ENCODE measurements around the gene CYTH1. TPM values are rescaled to one million over a fixed set of nuclear protein-coding genes. Genes with fewer than 3 reads are reported as not detected.

Gene CYTH1
- polyA plus RNA-seq, 1 experiment: 12.8 TPM

DNA sequence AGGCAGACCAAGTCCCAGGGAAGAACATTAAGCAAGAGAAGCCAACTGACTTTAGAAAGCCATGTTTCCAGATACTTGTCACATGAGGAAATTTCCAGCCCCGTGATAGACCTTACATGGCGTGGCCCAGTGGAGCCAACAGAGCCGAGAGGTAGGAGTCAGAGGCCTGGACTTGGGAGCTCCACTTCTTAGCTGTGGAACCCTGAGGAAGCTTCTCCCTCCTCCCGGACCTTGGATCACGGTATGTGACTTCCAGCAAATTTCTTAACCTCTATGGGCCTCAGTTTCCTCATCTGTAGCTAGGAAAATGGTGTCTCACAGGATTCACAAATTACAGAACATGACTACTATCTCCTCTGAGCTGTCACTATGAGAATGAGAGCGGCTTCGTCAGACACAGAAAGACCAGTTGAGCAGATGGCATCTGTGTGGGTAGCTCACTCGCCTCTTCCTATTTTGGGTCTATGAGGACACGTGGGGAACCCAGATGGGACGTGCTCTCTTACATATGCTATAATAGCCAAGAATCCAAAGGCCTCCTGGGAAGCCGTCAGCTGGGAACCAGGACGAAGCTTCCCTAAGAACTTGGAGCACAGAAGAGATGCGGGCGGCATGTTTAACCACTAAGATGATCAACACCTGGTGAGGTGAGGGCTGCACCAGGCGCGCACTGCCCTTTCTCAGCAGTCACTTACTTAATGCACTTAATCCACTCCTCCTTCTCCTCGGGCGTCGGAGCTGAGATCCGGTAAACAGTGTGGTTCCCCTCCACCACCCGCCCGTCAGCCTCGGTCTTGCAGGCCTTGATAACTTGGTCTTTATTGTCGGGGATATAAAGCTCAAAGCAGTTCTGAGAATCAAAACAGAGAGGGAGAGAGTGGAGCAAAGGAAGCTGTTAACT, 102.3 kb downstream of the CYTH1 start:
- ChIA-PET CTCF (interaction anchor here (1.2 to 2.0 kb wide), 2 partner anchors 29 to 183 kb away, joined by 4 read pairs; no protein-coding TSS in a partner anchor), POLR2A (no interaction called here)
- TF ChIP-seq, protein P1, sequence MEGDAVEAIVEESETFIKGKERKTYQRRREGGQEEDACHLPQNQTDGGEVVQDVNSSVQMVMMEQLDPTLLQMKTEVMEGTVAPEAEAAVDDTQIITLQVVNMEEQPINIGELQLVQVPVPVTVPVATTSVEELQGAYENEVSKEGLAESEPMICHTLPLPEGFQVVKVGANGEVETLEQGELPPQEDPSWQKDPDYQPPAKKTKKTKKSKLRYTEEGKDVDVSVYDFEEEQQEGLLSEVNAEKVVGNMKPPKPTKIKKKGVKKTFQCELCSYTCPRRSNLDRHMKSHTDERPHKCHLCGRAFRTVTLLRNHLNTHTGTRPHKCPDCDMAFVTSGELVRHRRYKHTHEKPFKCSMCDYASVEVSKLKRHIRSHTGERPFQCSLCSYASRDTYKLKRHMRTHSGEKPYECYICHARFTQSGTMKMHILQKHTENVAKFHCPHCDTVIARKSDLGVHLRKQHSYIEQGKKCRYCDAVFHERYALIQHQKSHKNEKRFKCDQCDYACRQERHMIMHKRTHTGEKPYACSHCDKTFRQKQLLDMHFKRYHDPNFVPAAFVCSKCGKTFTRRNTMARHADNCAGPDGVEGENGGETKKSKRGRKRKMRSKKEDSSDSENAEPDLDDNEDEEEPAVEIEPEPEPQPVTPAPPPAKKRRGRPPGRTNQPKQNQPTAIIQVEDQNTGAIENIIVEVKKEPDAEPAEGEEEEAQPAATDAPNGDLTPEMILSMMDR (IDR thresholded peaks at IDR 0.05; ENCODE audit: insufficient read depth, low read depth, low read length): no peak
- DNase-seq (ENCODE audit: low read depth): no peak
- Histone ChIP-seq H3K27me3 (ENCODE audit: control insufficient read depth, insufficient read depth, low read length) (no peaks in the 10 kb centered on the region), H3K4me3 (ENCODE audit: low read depth, low read length) (no peak overlapping the region), H3K36me3 (ENCODE audit: control insufficient read depth, insufficient read depth, low read length) (peaks cover 6% of the 10 kb centered on the region)

DNA sequence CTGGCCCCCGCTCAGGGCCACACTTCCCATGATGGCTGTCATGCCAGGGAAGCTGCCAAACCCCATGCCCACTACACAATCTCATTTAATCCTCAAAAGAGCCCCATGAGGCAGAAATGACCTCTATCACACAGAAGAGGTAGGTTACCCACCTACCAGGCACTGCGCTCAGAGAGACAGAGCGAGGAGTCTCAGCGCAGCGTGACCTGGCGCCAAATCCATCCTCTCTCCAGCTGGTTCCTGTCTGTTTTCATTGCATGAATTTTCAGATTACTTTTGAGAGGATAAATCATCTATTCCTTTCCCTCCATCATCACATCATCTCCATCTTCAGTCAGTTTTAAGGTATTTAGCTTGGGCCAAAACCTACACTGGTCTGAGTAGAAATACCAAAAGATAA, 103.4 kb downstream of the CYTH1 start:
- POLR2A ChIA-PET: no interaction called here

DNA sequence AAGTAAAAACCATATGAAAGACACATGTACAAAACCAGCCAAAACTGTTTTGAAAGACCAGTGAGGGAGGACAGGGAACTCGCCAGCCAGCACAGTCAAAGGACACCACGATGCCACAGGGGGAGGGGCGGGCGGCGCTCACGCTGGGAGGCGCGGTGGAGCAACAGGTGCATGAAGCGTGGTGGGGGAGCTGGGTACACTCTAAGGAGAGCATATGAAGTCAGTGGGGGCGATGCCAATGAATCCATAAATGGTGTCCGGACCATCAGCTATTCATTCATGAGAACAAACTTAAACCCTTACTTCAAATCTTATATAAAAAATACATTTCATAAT, 103.9 kb downstream of the CYTH1 start:
- Histone ChIP-seq H3K36me3 (ENCODE audit: control insufficient read depth, insufficient read depth, low read length) (peaks cover 9% of the 10 kb centered on the region), H3K27me3 (ENCODE audit: control insufficient read depth, insufficient read depth, low read length) (no peaks in the 10 kb centered on the region), H3K4me3 (ENCODE audit: low read depth, low read length) (no peak overlapping the region)
- ChIA-PET POLR2A (interaction anchor here (0.5 kb wide), 1 partner anchor 135 kb away, joined by 9 read pairs; no protein-coding TSS in a partner anchor), CTCF (interaction anchor here (2.0 kb wide), 1 partner anchor 11 kb away, joined by 4 read pairs; no protein-coding TSS in a partner anchor)
- DNase-seq (ENCODE audit: low read depth): no peak
- TF ChIP-seq, protein P1 (IDR thresholded peaks at IDR 0.05; ENCODE audit: insufficient read depth, low read depth, low read length): no peak

More for the DNA sequence above, 103.4 kb downstream of the CYTH1 start:
- Histone ChIP-seq H3K4me3 (ENCODE audit: low read depth, low read length) (no peak overlapping the region), H3K27me3 (ENCODE audit: control insufficient read depth, insufficient read depth, low read length) (no peaks in the 10 kb centered on the region), H3K36me3 (ENCODE audit: control insufficient read depth, insufficient read depth, low read length) (peaks cover 9% of the 10 kb centered on the region)
- no peak for DNase-seq (ENCODE audit: low read depth)
- CTCF ChIA-PET: interaction anchor here (0.5 to 2.0 kb wide), 4 partner anchors 10 to 182 kb away, joined by 3 to 4 read pairs (median 4); no protein-coding TSS in a partner anchor
- TF ChIP-seq, protein P1 (IDR thresholded peaks at IDR 0.05; ENCODE audit: insufficient read depth, low read depth, low read length): no peak

DNA sequence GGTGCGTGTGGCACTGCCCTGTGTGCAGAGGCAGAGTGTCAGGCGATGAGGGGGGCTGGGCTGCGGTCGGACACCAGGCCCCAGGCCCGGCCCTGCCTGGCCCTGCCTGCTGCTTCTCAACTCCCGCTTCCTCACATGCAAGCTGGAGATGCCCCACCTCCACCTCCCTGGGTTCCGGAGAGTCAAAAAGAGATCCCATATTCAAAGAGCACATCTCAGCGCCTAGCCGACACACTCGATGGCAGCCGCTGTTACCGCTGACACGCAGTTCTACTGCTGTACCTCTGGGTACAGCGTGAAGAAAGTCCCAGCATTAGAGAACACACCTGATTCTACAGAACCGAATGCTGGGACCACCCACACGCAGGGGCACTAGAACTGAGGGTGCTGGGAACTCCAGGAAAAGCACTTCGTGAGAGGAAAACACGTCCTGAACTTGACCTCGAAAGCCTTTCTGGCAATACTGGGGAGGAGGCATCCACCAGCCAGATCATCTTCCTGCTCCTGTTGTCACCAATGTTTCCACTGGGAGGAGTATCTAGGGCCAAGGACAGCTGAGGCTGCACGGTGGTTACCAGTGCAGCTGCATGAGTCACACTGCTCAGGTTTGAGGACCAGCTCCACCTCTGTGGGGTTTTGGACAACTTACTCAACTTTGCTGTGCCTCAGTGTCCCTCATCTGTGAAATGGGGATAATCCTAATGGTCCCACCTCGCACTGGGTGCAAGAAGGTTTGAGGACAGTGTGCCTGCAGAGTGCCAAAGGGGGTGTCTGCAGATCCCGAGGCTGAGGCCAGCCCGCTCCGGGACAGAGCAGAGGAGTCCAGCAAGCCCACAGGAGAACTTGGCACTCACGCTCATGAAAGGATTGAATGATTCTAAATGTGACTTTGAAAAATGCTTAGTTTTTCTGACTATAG, 104.5 kb downstream of the CYTH1 start:
- no peak for DNase-seq (ENCODE audit: low read depth)
- TF ChIP-seq, protein P1 (IDR thresholded peaks at IDR 0.05; ENCODE audit: insufficient read depth, low read depth, low read length): no peak
- H3K27me3 ChIP-seq (ENCODE audit: control insufficient read depth, insufficient read depth, low read length): no peaks in the 10 kb centered on the region
- ChIA-PET CTCF (interaction anchor here (0.7 to 2.0 kb wide), 3 partner anchors 8 to 32 kb away, joined by 3 to 4 read pairs (median 4); no protein-coding TSS in a partner anchor), POLR2A (interaction anchor here (0.5 kb wide), 1 partner anchor 134 kb away, joined by 9 read pairs; no protein-coding TSS in a partner anchor)
- no peak overlapping the region for H3K4me3 ChIP-seq (ENCODE audit: low read depth, low read length)
- H3K36me3 ChIP-seq (ENCODE audit: control insufficient read depth, insufficient read depth, low read length): peaks cover 9% of the 10 kb centered on the region
